ENCODE results near the gene MTHFSD.

MTHFSD gene

GRCh38 chr16:86550281-86550680, 4.8 kb downstream of the MTHFSD start:
- DNase-seq (ENCODE audit: low read depth), result no peak

DNA sequence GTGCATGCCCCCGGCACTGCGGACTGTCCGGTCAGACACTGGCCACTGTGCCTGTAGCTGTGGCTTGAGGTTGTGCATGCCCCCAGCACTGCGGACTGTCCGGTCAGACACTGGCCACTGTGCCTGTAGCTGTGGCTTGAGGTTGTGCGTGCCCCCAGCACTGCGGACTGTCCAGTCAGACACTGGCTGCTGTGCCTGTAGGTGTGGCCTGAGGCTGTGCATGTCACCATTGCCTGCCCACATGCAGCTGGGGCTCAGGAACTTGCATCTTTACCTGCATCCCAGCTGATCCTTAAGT, 5.2 kb downstream of the MTHFSD start:
- no peak for DNase-seq (ENCODE audit: low read depth)

- DNase-seq (ENCODE audit: low read depth), result no peak
Observed at GRCh38 chr16:86549076-86549892, 5.8 kb downstream of the MTHFSD start.

- DNase-seq (ENCODE audit: low read depth), result no peak
Observed at GRCh38 chr16:86547286-86547685, 7.7 kb downstream of the MTHFSD start.

GRCh38 chr16:86546638-86547013, 8.4 kb downstream of the MTHFSD start:
- no peak for DNase-seq (ENCODE audit: low read depth)

- DNase-seq (ENCODE audit: low read depth), result no peak
Observed at GRCh38 chr16:86545954-86546637, 8.9 kb downstream of the MTHFSD start.

DNA sequence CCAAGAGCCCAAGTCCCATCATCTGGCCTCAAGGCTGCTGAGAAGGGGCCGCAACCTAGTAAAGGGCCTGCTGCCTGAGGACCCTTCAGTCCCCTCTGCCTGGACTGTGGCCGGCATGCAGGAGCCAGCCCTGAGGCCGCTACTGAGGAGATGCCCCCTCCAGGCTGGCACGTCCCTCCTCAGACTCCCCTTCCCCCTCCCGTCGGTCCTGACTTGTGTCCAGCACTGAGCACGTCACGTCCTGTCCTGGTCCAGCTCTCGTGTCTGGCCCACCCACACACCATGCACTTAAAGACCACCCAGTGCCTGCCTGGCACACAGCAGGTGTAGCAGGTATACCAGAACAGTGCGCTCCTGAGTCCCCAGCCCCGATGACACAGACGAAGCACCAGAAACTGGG, 9.6 kb downstream of the MTHFSD start:
- no peak for DNase-seq (ENCODE audit: low read depth)

DNA sequence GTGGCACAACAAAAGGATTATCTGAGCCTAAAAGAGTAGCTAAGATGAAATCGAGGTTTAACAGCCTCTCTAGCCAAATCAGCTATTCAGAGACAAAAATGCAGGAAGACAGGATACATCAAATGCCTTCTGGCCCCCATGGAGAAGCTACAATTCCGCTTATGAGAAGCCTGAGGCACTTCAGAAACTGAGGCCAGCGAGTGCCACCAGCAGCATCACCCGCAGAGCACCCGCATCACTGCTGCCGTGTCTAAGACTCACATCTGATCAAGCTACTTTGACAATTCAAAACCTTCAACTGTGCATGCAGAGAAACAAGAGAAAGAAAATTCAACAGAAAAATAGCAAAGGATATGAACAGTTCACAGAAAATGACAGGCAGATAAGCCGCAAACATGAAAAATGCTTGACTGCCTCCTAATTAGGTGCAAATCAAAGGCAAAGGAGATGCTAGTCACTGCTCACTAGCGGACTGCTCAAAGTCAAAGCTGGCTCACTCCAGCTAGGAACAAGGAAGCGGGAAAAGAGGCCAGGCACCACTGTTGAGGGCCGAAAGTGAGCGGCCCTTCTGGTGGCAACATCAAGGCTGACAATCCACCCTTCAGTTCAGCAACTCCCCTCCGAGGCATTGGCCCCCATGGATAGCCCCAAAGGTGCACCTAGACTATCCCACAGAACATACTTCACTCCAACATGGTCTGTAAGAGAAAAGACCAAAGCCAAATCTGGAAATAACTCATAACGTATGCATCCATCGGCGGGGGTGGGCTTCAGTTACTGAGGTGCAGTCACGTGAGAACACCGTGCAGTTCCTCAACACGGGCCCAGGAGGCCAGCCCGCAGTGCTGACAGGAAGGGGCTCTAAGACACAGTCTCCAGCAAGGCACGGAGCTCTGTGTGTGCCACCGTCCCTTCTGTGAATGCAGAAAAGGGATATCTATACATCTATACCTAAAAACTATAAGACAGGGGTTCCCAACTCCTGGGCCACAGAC, 12.0 kb downstream of the MTHFSD start:
- DNase-seq (ENCODE audit: low read depth), result no peak

- no peak for DNase-seq (ENCODE audit: low read depth)
Observed at GRCh38 chr16:86541560-86541959, 13.5 kb downstream of the MTHFSD start.

DNA sequence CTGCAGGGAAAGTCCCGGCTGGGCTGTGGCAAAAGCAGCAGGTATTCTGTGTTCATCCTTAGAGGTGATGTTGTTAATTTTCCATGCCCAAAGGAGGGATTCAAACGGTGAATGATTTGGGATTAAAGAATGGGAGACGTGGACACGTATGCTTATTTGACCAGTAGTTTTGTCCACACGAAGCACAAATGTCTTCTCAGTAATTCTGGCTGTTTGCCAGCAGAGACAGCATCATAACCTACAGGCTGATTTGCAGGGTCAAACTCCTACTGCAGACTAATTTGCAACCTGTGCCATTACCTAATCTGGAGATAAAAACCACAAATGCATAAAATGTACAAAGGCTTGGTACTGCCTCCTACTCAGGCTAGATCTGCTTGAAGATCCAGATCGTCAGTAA, 14.1 kb downstream of the MTHFSD start:
- no peak for DNase-seq (ENCODE audit: low read depth)

DNA sequence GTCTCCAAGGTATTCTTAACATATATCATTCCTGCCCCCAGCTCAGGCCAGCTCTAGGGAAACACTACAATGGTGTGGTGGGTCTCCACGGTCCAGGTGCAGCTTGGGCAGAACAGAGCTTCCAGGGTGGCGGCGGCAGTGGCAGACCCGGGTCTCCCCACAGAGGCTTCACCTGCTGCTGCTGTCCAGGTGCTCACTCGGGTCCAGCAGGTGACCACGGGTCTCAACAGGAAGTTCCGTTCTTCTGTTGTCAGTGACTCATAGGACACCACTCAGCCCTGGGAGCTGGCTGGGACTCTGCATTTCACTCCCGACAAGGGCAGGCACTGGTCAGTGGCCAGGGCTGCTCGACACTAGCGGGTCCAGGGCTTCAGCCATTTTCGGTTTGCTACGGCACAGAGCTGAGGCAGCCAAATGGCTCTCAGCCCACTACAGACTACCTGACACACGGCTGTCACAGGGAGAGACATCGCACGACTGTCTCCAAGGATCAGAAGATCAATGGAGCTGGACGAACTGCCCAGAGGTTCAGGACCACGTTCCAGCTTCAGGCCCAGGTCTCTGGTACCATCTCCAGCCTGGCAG, 16.7 kb downstream of the MTHFSD start:
- no peak for DNase-seq (ENCODE audit: low read depth)

- DNase-seq (ENCODE audit: low read depth), result no peak
Observed at GRCh38 chr16:86537486-86537885, 17.5 kb downstream of the MTHFSD start.

GRCh38 chr16:86536621-86537020, 18.4 kb downstream of the MTHFSD start:
- DNase-seq (ENCODE audit: low read depth), result no peak

DNA sequence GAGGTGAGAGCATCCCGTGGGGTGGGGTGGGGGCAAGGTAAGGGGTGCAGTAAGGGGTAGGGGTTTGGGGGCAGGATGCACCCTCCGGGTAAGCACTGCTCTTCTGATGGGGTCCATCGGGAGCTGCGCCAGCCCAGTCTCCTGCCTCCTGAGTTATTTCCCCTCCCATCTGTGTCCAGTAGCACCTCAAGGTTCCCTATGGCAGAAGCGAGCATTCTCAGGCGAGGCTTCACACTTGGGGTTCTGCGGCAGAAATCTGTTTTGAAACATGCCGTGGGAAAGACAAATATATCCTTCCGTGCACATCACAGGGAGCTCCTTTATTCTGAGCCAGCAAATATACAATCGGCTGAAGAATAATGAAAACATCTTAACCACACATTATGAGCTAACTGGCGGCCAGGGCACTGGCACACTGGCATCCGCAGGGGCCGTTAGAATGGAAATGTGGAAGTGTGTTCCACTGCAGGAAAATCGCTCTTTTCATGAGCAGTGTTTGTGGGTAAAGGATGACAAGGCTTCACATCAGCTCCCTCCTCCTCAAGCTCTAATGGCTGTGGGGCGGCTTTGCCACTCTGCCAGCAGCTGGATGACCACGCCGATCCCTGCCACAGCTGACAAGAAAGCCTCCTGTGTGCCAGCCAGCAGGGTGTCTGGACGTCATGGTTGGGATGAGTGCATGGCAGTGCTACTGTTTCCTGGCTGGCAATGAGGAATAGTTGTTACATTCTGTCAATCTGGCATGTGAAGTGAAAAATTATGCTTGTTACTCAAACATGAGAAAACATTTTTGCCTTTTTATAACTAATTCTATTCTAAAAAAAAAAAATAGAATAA, 20.0 kb downstream of the MTHFSD start:
- no peak for DNase-seq (ENCODE audit: low read depth)

GRCh38 chr16:86533767-86534351, 21.2 kb downstream of the MTHFSD start:
- DNase-seq (ENCODE audit: low read depth), result no peak

DNA sequence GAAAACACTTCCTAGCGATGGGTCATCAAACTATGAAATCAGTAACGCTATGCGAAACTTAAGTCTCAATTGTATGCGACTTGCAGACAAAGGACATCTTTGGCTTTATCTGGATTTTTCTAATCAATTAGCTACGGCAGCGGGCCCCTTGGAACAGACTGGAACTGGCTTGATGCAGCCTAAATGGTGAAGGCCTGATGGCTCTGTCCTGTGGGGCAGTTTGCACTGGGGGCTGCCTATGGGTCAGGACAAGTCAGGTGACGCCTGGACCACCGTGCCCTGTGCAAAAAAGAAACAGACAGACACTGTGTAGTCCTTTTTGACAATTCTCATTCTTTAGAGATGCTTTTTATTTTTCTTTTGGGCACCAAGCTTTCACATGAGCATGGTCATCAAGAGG, 22.0 kb downstream of the MTHFSD start:
- no peak for DNase-seq (ENCODE audit: low read depth)

- DNase-seq (ENCODE audit: low read depth), result no peak
Observed at GRCh38 chr16:86532526-86532815, 22.6 kb downstream of the MTHFSD start.

- no peak for DNase-seq (ENCODE audit: low read depth)
Observed at GRCh38 chr16:86531641-86532525, 23.2 kb downstream of the MTHFSD start.

DNA sequence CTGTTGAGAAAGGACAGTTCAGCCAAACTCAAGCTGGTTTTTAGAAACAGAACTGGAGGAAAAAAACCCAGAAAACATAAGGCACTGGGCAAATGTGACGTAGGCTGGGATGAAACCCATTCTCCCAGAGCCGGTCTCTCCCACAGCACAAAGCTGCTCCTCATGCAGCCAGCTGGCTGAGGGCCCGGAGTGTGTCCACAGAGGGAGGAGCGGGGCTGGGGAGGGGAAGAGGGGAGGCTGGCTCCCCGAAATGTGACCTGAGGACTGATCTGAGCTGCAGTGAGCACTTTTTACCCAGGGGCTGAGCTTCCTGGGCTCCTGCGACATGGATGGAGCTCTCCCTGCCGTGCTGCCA, 23.9 kb downstream of the MTHFSD start:
- no peak for DNase-seq (ENCODE audit: low read depth)

Data from HS-27A (cell line).